Embryonic facial prominence (tissue), 1 donor: ENCODE measurements around the gene ROGDI.

ENCODE experiments used
- DNase-seq: peaks from one replicate; pipeline ENCODE4 v3.0.0-alpha.2; 2016; ENCODE audit errors: extremely low spot score

Gene ROGDI

GRCh38 chr16:4766875-4767628, 35.4 kb downstream of the ROGDI start, which contains the start of gene ZNF500:
Gene ZNF500 (minus strand): TSS chr16:4767162. CDS start chr16:4765978, 1,184 bp downstream.
- peak; percentile 85 for DNase-seq

- no peak for DNase-seq
Observed at GRCh38 chr16:4765511-4766474, 36.6 kb downstream of the ROGDI start.

- DNase-seq, result no peak
Observed at GRCh38 chr16:4763791-4764190, 38.6 kb downstream of the ROGDI start.

- no peak for DNase-seq
Observed at GRCh38 chr16:4762205-4762604, 40.2 kb downstream of the ROGDI start.

GRCh38 chr16:4760221-4760910, 42.1 kb downstream of the ROGDI start:
- DNase-seq, result no peak

GRCh38 chr16:4755687-4756086, 46.7 kb downstream of the ROGDI start:
- DNase-seq, result no peak

- no peak for DNase-seq
Observed at GRCh38 chr16:4754865-4755264, 47.6 kb downstream of the ROGDI start.

GRCh38 chr16:4753227-4753626, 49.2 kb downstream of the ROGDI start:
- DNase-seq, result no peak

GRCh38 chr16:4752351-4753100, 49.9 kb downstream of the ROGDI start:
- no peak for DNase-seq

- no peak for DNase-seq
Observed at GRCh38 chr16:4750896-4751295, 51.5 kb downstream of the ROGDI start.

- no peak for DNase-seq
Observed at GRCh38 chr16:4749700-4750257, 52.7 kb downstream of the ROGDI start.

GRCh38 chr16:4748682-4749411, 53.6 kb downstream of the ROGDI start:
- no peak for DNase-seq

GRCh38 chr16:4747906-4748681, 54.3 kb downstream of the ROGDI start:
- no peak for DNase-seq

GRCh38 chr16:4746991-4747574, 55.4 kb downstream of the ROGDI start:
- DNase-seq, result no peak
